Measurements from ENCODE around the gene KRTAP21-3.

KRTAP21-3 gene

GRCh38 chr21:30672985-30673650 is 45.5 kb downstream of the KRTAP21-3 start:
- TF ChIP-seq CTCF (IDR thresholded peaks at IDR 0.05; ENCODE audit: borderline replicate concordance, insufficient read depth, low read depth, low read length): no peak

GRCh38 chr21:30668776-30669175 is 49.8 kb downstream of the KRTAP21-3 start:
- no peak for TF ChIP-seq CTCF (IDR thresholded peaks at IDR 0.05; ENCODE audit: borderline replicate concordance, insufficient read depth, low read depth, low read length)
- H3K4me3 ChIP-seq (ENCODE audit: low read depth, low read length): no peak overlapping the region

More at GRCh38 chr21:30672985-30673650, 45.5 kb downstream of the KRTAP21-3 start:
- no peak overlapping the region for H3K4me3 ChIP-seq (ENCODE audit: low read depth, low read length)

All from GM12875 (cell line).